Loucy (cell line): ENCODE results near the gene DGUOK.

Source experiments
- H2AFZ ChIP-seq: fragments of 200-600 bp; sonication (generic); 2 replicates; pipeline ENCODE4 v1.6.0; 2016; ENCODE audit warnings: antibody characterized with exemption, mild to moderate bottlenecking, low read length, moderate library complexity
- H3F3A ChIP-seq: fragments of 200-600 bp; 2 replicates; pipeline ENCODE4 v1.6.0; 2016; ENCODE audit warnings: antibody characterized with exemption, low read depth, mild to moderate bottlenecking
- H3K27me3 ChIP-seq: fragments of 200-600 bp; sonication (generic); 2 replicates; pipeline ENCODE4 v1.6.1; 2014; ENCODE audit warnings: low read length, mild to moderate bottlenecking; ENCODE audit not compliant: insufficient read depth, poor library complexity, severe bottlenecking
- H3K36me3 ChIP-seq: fragments of 200-600 bp; sonication (generic); 2 replicates; pipeline ENCODE4 v1.6.1; 2016; ENCODE audit warnings: low read length; ENCODE audit not compliant: insufficient read depth
- H3K4me1 ChIP-seq: fragments of 200-600 bp; sonication (generic); 2 replicates; pipeline ENCODE4 v1.5.1; 2014; ENCODE audit warnings: low read length, mild to moderate bottlenecking; ENCODE audit not compliant: insufficient read depth, poor library complexity, severe bottlenecking
- H3K4me2 ChIP-seq: fragments of 200-600 bp; sonication (generic); 2 replicates; pipeline ENCODE4 v1.6.0; 2014; ENCODE audit warnings: antibody characterized with exemption, low read length, low read depth, mild to moderate bottlenecking; ENCODE audit not compliant: poor library complexity, severe bottlenecking
- H3K4me3 ChIP-seq: fragments of 200-600 bp; sonication (generic); 2 replicates; pipeline ENCODE4 v1.5.1; 2014; ENCODE audit warnings: low read length, mild to moderate bottlenecking, mixed read lengths; ENCODE audit not compliant: poor library complexity, severe bottlenecking
- H3K79me2 ChIP-seq: fragments of 200-600 bp; sonication (generic); 2 replicates; pipeline ENCODE4 v1.6.1; 2014; ENCODE audit warnings: low read length; ENCODE audit not compliant: insufficient read depth
- H3K9ac ChIP-seq: fragments of 200-600 bp; sonication (generic); 2 replicates; pipeline ENCODE4 v1.6.0; 2014; ENCODE audit warnings: mild to moderate bottlenecking, low read depth, low read length, moderate library complexity; ENCODE audit not compliant: poor library complexity, severe bottlenecking
- H3K9me2 ChIP-seq: fragments of 200-600 bp; sonication (generic); replicated peaks from 2 replicates; pipeline ENCODE4 v1.6.1; 2016; ENCODE audit warnings: low read depth, low read length, mixed read lengths
- H3K9me3 ChIP-seq: fragments of 200-600 bp; sonication (generic); 2 replicates; pipeline ENCODE4 v1.6.1; 2014; ENCODE audit warnings: mild to moderate bottlenecking, antibody characterized with exemption, low read length, low read depth; ENCODE audit not compliant: insufficient read depth
- H4K20me1 ChIP-seq: fragments of 200-600 bp; sonication (generic); 2 replicates; pipeline ENCODE4 v1.6.0; 2014; ENCODE audit warnings: antibody characterized with exemption, low read length, mild to moderate bottlenecking; ENCODE audit not compliant: insufficient read depth, poor library complexity, severe bottlenecking
- CTCF ChIP-seq: fragments of 200-600 bp; sonication (generic); conservative IDR thresholded peaks from 2 replicates; pipeline ENCODE4 v1.5.1; 2014; ENCODE audit warnings: mild to moderate bottlenecking, antibody characterized with exemption, low read length
- EZH2phosphoT487 ChIP-seq: fragments of 200-600 bp; IDR thresholded peaks from 2 replicates; pipeline ENCODE4 v1.6.1; 2018; ENCODE audit warnings: antibody characterized with exemption, mild to moderate bottlenecking, moderate library complexity, borderline replicate concordance

DGUOK gene

GRCh38 chr2:73944714-73945113 is 18.0 kb downstream of the DGUOK start:
- H2AFZ ChIP-seq = no peak overlapping the region
- peaks cover 41% of the 10 kb centered on the region for H4K20me1 ChIP-seq
- H3K9me3 ChIP-seq = no peaks in the 10 kb centered on the region
- H3K27me3 ChIP-seq = no peaks in the 10 kb centered on the region
- peaks cover 24% of the 10 kb centered on the region for H3K79me2 ChIP-seq
- H3K36me3 ChIP-seq = peaks cover 49% of the 10 kb centered on the region; the same call in 1 of the 2 replicates
- H3K4me2 ChIP-seq = no peak overlapping the region
- H3K9ac ChIP-seq = no peak overlapping the region
- TF ChIP-seq CTCF (no peak), EZH2phosphoT487 (no peak)
- no peak overlapping the region for H3K4me3 ChIP-seq
- H3K4me1 ChIP-seq = no peaks in the 10 kb centered on the region
- no peaks in the 10 kb centered on the region for H3F3A ChIP-seq
- no peaks in the 10 kb centered on the region for H3K9me2 ChIP-seq

GRCh38 chr2:73946215-73946614 is 19.5 kb downstream of the DGUOK start:
- Histone ChIP-seq H3K4me1 (no peaks in the 10 kb centered on the region), H3K79me2 (peaks cover 20% of the 10 kb centered on the region), H3K9me3 (no peaks in the 10 kb centered on the region), H3K9ac (no peak overlapping the region), H3K4me2 (no peak overlapping the region), H2AFZ (no peak overlapping the region), H3K4me3 (no peak overlapping the region), H3K27me3 (no peaks in the 10 kb centered on the region), H4K20me1 (peaks cover 29% of the 10 kb centered on the region), H3K9me2 (no peaks in the 10 kb centered on the region), H3F3A (no peaks in the 10 kb centered on the region), H3K36me3 (peaks cover 64% of the 10 kb centered on the region; the same call in 1 of the 2 replicates)
- TF ChIP-seq EZH2phosphoT487 (no peak), CTCF (no peak)

GRCh38 chr2:73946666-73947065 is 20.0 kb downstream of the DGUOK start:
- no peaks in the 10 kb centered on the region for H3K9me2 ChIP-seq
- no peaks in the 10 kb centered on the region for H3K9me3 ChIP-seq
- no peaks in the 10 kb centered on the region for H3K4me1 ChIP-seq
- peaks cover 20% of the 10 kb centered on the region for H3K79me2 ChIP-seq
- peaks cover 68% of the 10 kb centered on the region; the same call in 1 of the 2 replicates for H3K36me3 ChIP-seq
- no peak overlapping the region for H3K4me2 ChIP-seq
- no peaks in the 10 kb centered on the region for H3F3A ChIP-seq
- H4K20me1 ChIP-seq = peaks cover 25% of the 10 kb centered on the region
- no peak for TF ChIP-seq EZH2phosphoT487
- TF ChIP-seq CTCF = no peak
- no peak overlapping the region for H2AFZ ChIP-seq
- no peak overlapping the region for H3K9ac ChIP-seq
- no peaks in the 10 kb centered on the region for H3K27me3 ChIP-seq
- no peak overlapping the region for H3K4me3 ChIP-seq
